Activated CD4-positive, alpha-beta T cell treated with anti-CD3 and anti-CD28 coated beads, Interleukin-2, amount 50 U/mL, for 4 hours (primary cell): ENCODE results near the gene RTKN2.
"Not testable (repeated sequence)": the region's sequence is repeated elsewhere in the genome, so short reads cannot be mapped to it uniquely, and the experiment has no call there.

ENCODE experiments used
- DNase-seq, 2 experiments: peaks; one replicate each; pipeline ENCODE4 v3.0.0-alpha.2; 2020

RTKN2 gene

GRCh38 chr10:62253704-62254103, 14.9 kb downstream of the RTKN2 start:
- no peak for DNase-seq

GRCh38 chr10:62252051-62252450, 16.6 kb downstream of the RTKN2 start:
- no peak for DNase-seq

GRCh38 chr10:62250594-62251198, 17.9 kb downstream of the RTKN2 start:
- DNase-seq: no peak

GRCh38 chr10:62249957-62250356, 18.7 kb downstream of the RTKN2 start:
- no peak for DNase-seq

- no peak for DNase-seq
Measured at GRCh38 chr10:62248465-62248864, 20.2 kb downstream of the RTKN2 start.

- DNase-seq: peak; percentile 36 to 40
Measured at GRCh38 chr10:62244785-62245467, 23.7 kb downstream of the RTKN2 start.

- no peak for DNase-seq
Measured at GRCh38 chr10:62244088-62244487, 24.6 kb downstream of the RTKN2 start.

GRCh38 chr10:62243647-62243997, 25.0 kb downstream of the RTKN2 start:
- DNase-seq: no peak

GRCh38 chr10:62242965-62243646, 25.5 kb downstream of the RTKN2 start:
- DNase-seq: not testable (repeated sequence)

GRCh38 chr10:62241521-62241920, 27.1 kb downstream of the RTKN2 start:
- not testable (repeated sequence) for DNase-seq

- no peak for DNase-seq
Measured at GRCh38 chr10:62239994-62240393, 28.6 kb downstream of the RTKN2 start.

GRCh38 chr10:62238880-62239279, 29.8 kb downstream of the RTKN2 start:
- DNase-seq: no peak

- no peak for DNase-seq
Measured at GRCh38 chr10:62237966-62238365, 30.7 kb downstream of the RTKN2 start.

- no peak for DNase-seq
Measured at GRCh38 chr10:62237506-62237905, 31.1 kb downstream of the RTKN2 start.

GRCh38 chr10:62234077-62234605, 34.5 kb downstream of the RTKN2 start:
- DNase-seq: no peak

GRCh38 chr10:62233356-62234076, 35.1 kb downstream of the RTKN2 start:
- DNase-seq: no peak

GRCh38 chr10:62231805-62232204, 36.8 kb downstream of the RTKN2 start:
- no peak for DNase-seq

GRCh38 chr10:62231371-62231770, 37.3 kb downstream of the RTKN2 start:
- DNase-seq: no peak

GRCh38 chr10:62230344-62231121, 38.1 kb downstream of the RTKN2 start:
- DNase-seq: no peak

- DNase-seq: no peak
Measured at GRCh38 chr10:62225362-62225761, 43.3 kb downstream of the RTKN2 start.

GRCh38 chr10:62224606-62225005, 44.0 kb downstream of the RTKN2 start:
- DNase-seq: no peak

- DNase-seq: no peak
Measured at GRCh38 chr10:62217683-62218082, 51.0 kb downstream of the RTKN2 start.
